Measurements from ENCODE around the gene GABARAPL2. TPM values are rescaled to one million over a fixed set of nuclear protein-coding genes. Genes with fewer than 3 reads are reported as not detected.
A peak's percentile ranks its signal among the peaks of the same experiment; 100 is the strongest.

Gene GABARAPL2
- polyA plus RNA-seq, 1 donor, result 111 TPM

GRCh38 chr16:75591927-75592326 lies 25.7 kb downstream of the GABARAPL2 start:
- DNase-seq, result peak; percentile 57

- no peak for DNase-seq
These were observed 27.1 kb downstream of the GABARAPL2 start for GRCh38 chr16:75593308-75593707.

- DNase-seq, result no peak
These were observed 27.9 kb downstream of the GABARAPL2 start for GRCh38 chr16:75593825-75594820.

GRCh38 chr16:75599452-75600277 lies 33.5 kb downstream of the GABARAPL2 start:
- DNase-seq, result no peak

- no peak for DNase-seq
These were observed 37.1 kb downstream of the GABARAPL2 start for GRCh38 chr16:75603241-75603640.

- no peak for DNase-seq
These were observed 40.3 kb downstream of the GABARAPL2 start for GRCh38 chr16:75606507-75606906.

GRCh38 chr16:75614066-75614897 lies 48.1 kb downstream of the GABARAPL2 start:
- no peak for DNase-seq

GRCh38 chr16:75615619-75616018 lies 49.4 kb downstream of the GABARAPL2 start:
- no peak for DNase-seq

GRCh38 chr16:75616521-75617010 lies 50.4 kb downstream of the GABARAPL2 start:
- no peak for DNase-seq

GRCh38 chr16:75617121-75617520 lies 50.9 kb downstream of the GABARAPL2 start:
- no peak for DNase-seq

GRCh38 chr16:75618780-75619179 lies 52.6 kb downstream of the GABARAPL2 start:
- DNase-seq, result no peak

GRCh38 chr16:75620326-75621169 lies 54.4 kb downstream of the GABARAPL2 start:
- DNase-seq, result no peak

GRCh38 chr16:75621170-75621477 lies 54.9 kb downstream of the GABARAPL2 start:
- peak; percentile 48 for DNase-seq

GRCh38 chr16:75622761-75623605 lies 56.8 kb downstream of the GABARAPL2 start, which contains the start of gene ADAT1:
TSS of gene ADAT1 (minus strand) at chr16:75623281. CDS start at chr16:75620799, 2,482 bp downstream.
- peak; percentile 99 for DNase-seq

GRCh38 chr16:75624921-75625334 lies 58.7 kb downstream of the GABARAPL2 start:
- no peak for DNase-seq

- no peak for DNase-seq
These were observed 60.6 kb downstream of the GABARAPL2 start for GRCh38 chr16:75626806-75627205.

Measured in hindlimb muscle (tissue), 1 donor.